GM15510 (cell line): ENCODE data around the gene IDH3G.

Experiments used
- POLR2A ChIP-seq: IDR thresholded peaks from 3 replicates; pipeline ENCODE4 v1.6.1; 2011; ENCODE audit warnings: borderline replicate concordance; ENCODE audit not compliant: insufficient read length; ENCODE audit errors: extremely low read depth

Gene IDH3G

GRCh38 chrX:153821066-153821465 lies 26.9 kb upstream of the IDH3G start:
- no peak for TF ChIP-seq POLR2A

- TF ChIP-seq POLR2A = no peak
Observed at GRCh38 chrX:153820601-153821000, 26.4 kb upstream of the IDH3G start.

- no peak for TF ChIP-seq POLR2A
Observed at GRCh38 chrX:153819384-153820040, 25.3 kb upstream of the IDH3G start.

GRCh38 chrX:153818571-153819383 lies 24.6 kb upstream of the IDH3G start:
- no peak for TF ChIP-seq POLR2A

DNA sequence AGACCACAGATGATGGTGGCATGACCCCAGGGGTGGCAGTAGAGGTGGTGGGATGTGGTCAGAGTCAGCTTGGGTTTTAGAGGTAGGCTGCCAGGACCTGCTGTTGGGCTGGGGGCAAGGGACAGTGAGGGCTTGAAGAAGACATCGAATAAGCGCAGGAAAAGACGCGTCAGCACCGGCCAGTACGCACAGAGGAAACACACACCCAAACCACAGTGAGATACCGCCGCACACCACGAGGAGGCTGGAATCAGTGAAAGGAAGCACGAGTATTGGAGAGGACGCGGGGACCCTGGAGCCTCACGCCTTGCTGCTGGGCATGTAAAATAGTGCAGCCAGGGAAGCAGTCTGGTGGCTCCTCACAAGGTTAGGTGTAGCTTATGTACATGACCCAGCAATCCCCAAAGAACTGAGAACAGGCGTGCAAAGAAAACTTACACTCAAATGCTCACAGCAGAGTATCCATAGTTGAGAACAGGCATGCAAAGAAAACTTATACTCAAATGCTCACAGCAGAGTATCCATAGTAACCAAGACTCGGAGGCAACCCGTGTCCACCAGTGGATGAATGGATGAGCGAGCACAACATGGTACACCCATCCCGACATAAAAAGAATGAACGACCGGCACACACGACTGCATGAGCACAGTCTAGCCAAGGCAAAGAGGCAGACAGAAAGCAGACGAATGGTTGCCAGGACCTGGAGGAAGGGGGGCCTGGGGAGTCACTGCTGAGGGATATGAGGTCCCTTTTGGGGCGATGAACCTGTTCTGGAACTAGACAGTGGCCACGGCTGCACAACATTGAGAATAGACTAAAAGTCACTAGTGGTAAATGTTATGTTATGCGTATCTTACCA lies 22.9 kb upstream of the IDH3G start:
- no peak for TF ChIP-seq POLR2A

DNA sequence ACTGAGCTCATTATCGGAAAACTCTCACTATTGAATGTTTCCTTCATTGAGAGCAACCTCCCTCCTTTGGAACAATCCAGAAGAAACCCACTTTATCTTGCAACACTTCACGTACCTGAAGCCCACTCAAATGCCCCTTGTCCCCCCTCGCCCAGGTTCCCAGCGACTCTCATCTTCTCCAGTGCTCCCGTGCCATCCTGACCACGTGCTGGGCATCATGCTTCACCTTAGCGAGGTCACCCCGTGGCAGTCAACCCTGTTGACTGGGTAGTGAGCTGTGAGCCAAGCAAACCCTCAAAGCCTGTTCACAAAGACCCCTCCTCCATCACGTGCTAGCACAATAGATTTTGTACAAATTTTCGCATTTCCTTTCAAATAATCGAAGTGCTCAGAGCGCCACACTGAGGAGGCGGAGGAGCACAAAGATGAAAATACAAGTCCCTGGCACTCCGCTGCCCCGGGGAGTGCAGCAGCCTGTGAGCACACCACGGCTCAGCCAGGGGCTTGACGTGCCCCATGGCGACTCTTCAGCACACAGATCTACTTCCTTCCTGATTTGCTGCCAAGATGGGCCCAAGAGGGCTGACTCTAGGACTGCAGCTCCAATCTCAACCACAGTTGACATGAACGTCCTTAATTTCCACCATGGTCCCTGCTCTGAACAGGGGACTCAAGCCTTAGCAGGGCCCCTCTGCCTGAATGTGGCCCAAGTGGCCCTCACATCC lies 20.6 kb upstream of the IDH3G start:
- no peak for TF ChIP-seq POLR2A

- no peak for TF ChIP-seq POLR2A
Observed at GRCh38 chrX:153813161-153813560, 19.0 kb upstream of the IDH3G start.

- TF ChIP-seq POLR2A = no peak
Observed at GRCh38 chrX:153812220-153812619, 18.0 kb upstream of the IDH3G start.

DNA sequence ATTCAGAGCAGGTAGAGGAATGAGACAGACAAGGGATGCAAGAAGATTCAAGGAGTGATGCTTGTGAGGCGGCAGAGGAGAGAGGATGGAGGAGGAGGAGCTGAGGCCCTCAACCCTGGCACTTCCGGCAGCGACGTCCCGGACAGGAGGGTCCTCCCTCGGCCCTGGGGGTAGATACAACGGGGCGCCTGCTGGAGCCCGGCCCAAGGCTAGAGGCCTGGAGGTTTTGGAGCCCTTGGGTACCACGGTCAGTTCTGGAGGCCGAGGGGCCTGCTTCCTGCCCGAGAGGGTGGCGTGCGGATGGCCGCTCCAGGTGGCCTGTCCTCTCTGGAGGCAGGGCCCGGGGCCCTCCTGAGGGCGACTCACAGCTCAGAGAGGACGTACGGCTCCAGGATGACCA lies 13.8 kb upstream of the IDH3G start:
- no peak for TF ChIP-seq POLR2A

DNA sequence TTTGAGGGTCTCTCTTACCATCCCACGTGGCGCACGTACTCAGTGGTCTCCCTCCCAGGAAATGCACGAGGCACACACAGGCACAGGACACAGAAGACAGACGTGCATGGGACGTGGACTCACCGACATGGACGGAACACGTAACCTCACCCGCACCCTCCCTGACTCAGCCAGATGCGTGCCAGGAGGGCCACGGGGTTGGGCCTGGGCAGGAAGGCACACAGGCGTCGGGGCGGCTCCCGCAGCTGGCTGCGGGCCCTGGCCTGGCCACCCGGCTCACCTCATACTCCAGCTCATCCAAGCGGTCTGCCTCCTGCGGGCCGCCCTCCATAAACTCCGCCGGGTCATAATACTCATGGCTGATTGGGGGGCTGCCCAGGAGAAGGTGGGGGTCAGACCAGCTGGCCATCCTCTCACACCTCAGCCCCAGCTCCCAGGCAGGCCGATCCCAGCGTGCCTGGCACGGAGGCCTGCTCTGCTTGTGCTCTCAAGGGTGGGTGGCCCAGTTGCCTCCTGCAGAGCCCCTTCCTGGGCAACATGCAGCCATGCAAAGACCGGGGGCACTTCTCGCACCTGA lies 12.9 kb upstream of the IDH3G start:
- TF ChIP-seq POLR2A = no peak

- TF ChIP-seq POLR2A = no peak
Observed at GRCh38 chrX:153805436-153805835, 11.3 kb upstream of the IDH3G start.

- TF ChIP-seq POLR2A = no peak
Observed at GRCh38 chrX:153804621-153805020, 10.4 kb upstream of the IDH3G start.

GRCh38 chrX:153804100-153804595 lies 10.0 kb upstream of the IDH3G start:
- no peak for TF ChIP-seq POLR2A
